RKO (cell line): ENCODE results near the gene UBE2J2.
A peak's percentile ranks its signal among the peaks of the same experiment; 100 is the strongest.

ENCODE experiments used
- DNase-seq: peaks from one replicate; pipeline ENCODE4 v3.0.0-alpha.2; 2016; ENCODE audit warnings: low spot score

UBE2J2 gene

GRCh38 chr1:1295154-1295923 is 21.7 kb upstream of the UBE2J2 start:
- DNase-seq, result no peak

GRCh38 chr1:1294250-1294890 is 20.7 kb upstream of the UBE2J2 start:
- no peak for DNase-seq

GRCh38 chr1:1293263-1294249 is 19.9 kb upstream of the UBE2J2 start:
- no peak for DNase-seq

- no peak for DNase-seq
Observed at GRCh38 chr1:1292851-1293250, 19.2 kb upstream of the UBE2J2 start.

- no peak for DNase-seq
Observed at GRCh38 chr1:1292442-1292779, 18.8 kb upstream of the UBE2J2 start.

- peak; percentile 58 for DNase-seq
Observed at GRCh38 chr1:1291548-1292441, 18.1 kb upstream of the UBE2J2 start.

GRCh38 chr1:1291023-1291528 is 17.4 kb upstream of the UBE2J2 start:
- DNase-seq, result no peak

- DNase-seq, result peak; percentile 53
Observed at GRCh38 chr1:1290238-1290731, 16.6 kb upstream of the UBE2J2 start.

GRCh38 chr1:1287288-1288110 is 13.8 kb upstream of the UBE2J2 start:
- no peak for DNase-seq

GRCh38 chr1:1286313-1287261 is 12.9 kb upstream of the UBE2J2 start:
- no peak for DNase-seq

- DNase-seq, result no peak
Observed at GRCh38 chr1:1285611-1286311, 12.1 kb upstream of the UBE2J2 start.

- DNase-seq, result no peak
Observed at GRCh38 chr1:1285102-1285571, 11.5 kb upstream of the UBE2J2 start.

- DNase-seq, result no peak
Observed at GRCh38 chr1:1284221-1285101, 10.8 kb upstream of the UBE2J2 start.

- no peak for DNase-seq
Observed at GRCh38 chr1:1283821-1284220, 10.2 kb upstream of the UBE2J2 start.

- DNase-seq, result peak; percentile 83
Observed at GRCh38 chr1:1282998-1283397, 9.3 kb upstream of the UBE2J2 start.

- DNase-seq, result peak; percentile 88
Observed at GRCh38 chr1:1281533-1282321, 8.1 kb upstream of the UBE2J2 start.
